ENCODE measurements around the gene AMOT.

Gene AMOT

DNA sequence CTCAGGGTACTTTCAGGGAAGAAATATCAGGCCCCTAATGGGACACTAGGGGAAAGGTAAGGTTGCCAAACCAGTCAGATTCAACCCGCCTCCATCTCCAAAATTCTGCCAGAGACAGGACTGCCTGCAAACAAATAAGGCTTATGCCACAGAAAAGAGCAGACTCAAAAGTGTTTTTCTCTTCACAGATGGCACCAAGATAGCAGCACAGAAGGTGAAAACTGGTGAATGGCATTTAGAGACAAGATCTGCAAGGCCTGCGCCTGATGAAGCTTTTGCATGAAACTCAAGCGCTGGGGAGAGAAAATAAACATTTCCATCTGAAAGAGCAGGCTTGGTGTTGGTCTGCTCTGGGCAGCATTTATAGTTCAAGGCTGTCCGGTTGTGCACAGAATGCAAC is 27.9 kb downstream of the AMOT start:
- no peak overlapping the region for H3K27ac ChIP-seq
- no peak overlapping the region for H3K4me3 ChIP-seq

DNA sequence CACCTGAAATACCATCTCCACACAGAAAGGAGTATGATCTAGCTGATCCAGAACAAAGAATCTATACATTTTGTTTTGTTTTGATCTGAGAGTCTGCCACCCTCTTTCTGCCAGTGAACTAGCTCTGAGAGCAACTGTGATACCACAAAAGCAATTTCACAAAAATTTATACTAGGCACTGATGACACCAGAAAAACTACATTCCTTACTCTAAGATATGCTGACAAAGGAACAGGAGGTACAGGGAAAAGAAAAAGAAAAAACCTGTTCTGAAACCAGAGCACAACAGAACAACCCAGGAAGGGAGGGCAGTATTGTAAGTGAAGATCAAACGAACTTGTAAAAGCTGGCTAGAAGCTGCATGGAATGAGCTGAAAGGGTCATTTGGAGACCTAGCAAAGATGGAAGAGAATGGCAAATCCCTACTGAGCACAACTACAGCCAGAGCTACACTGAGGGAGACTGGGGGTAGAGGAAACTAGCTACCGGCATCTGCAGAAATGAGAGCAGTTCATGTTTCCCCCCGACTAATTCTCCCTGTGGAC is 31.9 kb downstream of the AMOT start:
- Histone ChIP-seq H3K4me3 (no peak overlapping the region), H3K27ac (no peak overlapping the region)

DNA sequence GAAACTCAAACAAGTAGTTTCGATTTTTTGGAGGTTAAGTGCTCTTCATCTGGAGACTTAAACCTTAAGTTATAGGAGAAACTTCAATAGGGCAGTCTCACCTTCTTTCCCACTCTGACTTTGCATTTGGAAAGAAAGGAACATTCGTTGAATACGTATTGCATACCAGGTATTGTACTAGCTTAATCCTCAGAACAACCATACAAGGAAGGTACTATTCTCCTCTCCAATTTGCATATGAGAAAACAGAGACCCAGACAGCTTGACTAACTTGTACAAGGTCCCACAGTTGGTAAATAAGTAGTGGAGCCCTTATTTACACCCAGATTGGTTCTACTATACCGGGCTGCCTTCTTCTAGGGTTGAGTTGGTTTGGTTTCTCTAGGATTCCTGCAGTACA is 32.6 kb downstream of the AMOT start:
- Histone ChIP-seq H3K27ac (no peak overlapping the region), H3K4me3 (no peak overlapping the region)

DNA sequence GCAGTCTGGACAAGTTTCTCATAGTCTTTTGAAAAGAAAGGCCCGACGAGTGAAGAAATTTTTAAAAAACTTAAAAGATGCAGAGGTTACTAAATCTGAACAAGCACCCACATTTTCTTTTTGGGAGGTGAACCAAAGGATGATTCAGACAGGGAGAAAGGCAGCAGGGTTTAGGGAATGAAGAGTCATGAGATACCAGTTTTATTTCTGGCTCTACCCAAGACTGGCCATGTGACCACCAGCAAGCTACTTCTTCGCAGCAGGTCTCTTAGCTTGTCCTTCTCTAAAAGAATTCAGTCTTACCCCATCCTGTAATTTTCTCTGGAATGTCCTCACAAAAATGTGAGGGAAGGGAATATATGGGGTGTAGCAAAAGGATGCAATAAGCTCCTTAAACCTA is 37.6 kb downstream of the AMOT start:
- no peak overlapping the region for H3K4me3 ChIP-seq
- H3K27ac ChIP-seq, result no peak overlapping the region

DNA sequence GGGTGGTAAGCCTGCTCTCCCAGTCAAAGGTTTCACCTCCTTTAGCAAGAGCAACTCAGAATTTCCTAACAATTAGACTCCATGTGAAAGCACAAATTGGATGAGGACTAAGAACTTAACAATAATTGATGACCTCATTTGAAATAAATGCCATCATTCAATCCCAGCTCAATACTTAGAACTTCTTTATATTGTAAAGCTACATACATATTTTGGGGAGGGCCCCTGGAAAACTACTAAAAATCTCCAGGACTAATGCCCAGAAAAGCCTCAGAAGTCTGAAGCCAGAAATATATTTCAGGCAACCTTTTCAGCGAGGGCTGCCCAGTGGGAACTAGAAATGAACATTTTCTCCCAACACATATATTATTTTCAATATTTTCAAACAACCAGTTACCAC is 38.1 kb downstream of the AMOT start:
- no peak overlapping the region for H3K4me3 ChIP-seq
- H3K27ac ChIP-seq, result no peak overlapping the region

DNA sequence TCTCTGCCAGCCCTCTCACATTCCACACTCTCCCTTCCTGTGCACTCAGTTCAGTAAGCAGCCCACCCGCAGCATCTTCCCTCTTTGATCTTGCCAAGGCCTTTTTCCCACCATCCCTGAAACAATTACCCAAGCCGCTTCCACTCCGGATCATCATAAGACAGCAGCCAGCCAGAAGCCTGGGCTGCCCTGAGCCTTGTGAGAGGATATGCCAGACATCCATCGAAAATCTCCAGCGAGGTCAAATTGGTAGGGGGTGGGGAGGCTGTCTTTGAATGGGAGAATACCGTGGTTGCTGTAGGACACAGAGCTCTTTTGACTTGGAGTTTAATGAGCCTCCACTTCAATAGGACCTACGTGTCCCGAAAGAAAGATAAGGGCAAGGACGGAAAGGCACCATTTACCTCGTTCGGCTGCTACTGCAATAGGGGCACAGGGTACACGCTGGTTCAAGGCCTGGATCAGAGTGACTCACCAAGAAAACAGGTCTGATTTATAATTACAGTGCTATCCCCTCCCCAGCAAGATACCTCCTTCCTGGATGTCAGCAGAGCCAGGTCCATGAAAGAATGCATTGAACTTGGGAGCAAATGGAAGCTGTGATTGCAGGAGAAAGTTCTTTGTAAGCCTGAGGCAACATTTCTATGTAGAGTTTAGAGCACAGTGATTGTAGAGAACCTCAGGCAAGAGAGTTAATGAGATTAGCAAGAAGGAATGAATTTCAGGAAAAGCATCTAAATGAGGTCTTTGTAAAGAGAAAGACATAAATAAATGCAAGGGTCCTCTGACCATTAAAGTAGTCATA is 39.5 kb downstream of the AMOT start:
- no peak overlapping the region for H3K27ac ChIP-seq
- no peak overlapping the region for H3K4me3 ChIP-seq

DNA sequence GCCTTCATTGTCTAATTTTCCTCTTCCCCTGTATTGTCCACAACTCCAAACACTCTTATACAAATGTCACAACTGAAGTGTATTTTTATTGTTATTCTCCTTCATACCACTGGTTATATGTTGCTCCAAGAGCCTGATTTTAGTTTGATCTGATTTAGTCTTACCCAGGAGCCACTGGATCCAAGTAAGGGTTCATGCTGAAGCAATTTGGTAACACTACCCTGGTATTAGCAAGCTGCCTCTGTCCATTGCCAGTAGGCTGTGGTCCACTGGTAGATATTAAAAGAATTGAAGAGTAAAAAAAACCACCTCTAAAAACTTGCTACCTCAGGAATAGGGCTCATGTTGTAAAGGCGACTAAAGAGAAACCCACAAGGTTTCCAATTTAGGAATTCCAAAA is 41.2 kb downstream of the AMOT start:
- no peak overlapping the region for H3K4me3 ChIP-seq
- no peak overlapping the region for H3K27ac ChIP-seq

DNA sequence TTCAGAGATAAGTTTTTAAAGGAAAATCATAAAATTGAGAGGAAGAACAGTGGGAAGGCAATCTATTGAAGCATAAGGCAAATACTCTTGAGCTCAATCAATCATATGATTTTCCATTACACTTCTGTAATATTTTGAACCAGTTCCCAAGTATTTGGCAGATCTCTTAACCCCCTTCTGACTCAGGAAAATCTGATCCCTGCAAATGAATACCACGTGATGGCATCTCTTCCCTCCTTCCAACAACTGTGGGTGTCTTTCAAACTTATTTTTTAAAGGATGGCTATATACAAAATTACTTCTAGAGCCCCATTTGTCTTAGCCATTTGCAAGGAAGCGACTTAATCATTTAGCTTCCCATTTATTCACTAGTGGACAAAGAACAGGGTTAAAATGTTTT is 41.9 kb downstream of the AMOT start:
- Histone ChIP-seq H3K27ac (no peak overlapping the region), H3K4me3 (no peak overlapping the region)

DNA sequence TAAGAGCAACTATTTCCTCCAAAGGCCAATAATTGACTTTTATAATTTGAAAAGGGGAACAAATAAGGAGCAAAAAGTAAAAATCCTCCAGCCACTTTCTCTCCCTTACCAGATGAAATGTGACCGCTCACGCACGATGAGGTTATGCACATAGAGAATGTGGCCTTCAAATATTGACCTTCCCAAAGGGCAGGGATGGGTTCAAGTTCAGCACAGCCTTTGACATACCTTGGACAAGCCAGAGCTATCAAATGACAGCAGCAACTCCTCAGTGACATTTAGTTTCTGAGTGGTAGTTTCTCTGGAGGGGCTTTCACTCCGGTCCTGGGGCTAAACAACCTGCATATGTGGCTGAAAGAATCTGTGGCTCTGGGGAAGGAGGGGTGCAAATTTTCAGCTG is 50.7 kb downstream of the AMOT start:
- H3K27ac ChIP-seq, result no peak overlapping the region
- no peak overlapping the region for H3K4me3 ChIP-seq

DNA sequence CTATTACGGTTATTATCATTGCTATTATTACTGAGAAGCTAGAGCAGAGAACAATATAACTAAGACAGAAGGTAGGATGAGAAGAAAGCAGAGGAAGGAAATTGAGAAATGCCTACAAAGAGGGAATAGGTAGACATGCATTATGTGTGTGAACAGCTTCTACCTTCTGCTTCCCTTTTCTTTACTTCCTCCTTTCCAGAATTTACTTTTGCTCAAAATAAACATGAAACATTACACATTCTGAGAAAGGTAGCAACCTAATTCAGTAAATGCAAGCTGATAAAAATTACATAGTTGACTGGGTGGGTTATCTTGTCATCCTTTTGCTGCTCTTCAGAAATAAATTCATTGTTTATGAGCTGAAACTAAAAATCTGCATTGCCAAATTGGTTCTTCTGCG is 54.6 kb downstream of the AMOT start:
- no peak overlapping the region for H3K27ac ChIP-seq
- no peak overlapping the region for H3K4me3 ChIP-seq

DNA sequence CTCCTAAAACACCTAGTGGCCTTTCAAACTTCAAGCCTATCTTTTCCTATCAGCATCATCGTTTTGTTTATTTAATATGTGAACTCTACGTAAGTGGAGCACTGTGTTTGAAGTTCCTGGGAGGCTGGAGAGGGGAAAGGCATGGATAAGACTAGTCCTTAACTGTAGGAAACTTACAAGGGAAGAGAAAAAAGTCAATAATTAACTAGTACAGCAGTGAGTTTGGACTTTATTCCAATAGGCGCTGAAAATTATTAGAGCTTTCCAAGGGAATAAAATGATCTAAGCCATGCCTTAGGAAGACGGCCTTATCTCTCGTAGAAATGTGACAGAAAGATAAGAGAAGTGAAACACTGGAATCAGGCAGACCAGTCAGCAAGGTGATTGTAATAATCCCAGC is 55.3 kb downstream of the AMOT start:
- H3K27ac ChIP-seq, result no peak overlapping the region

DNA sequence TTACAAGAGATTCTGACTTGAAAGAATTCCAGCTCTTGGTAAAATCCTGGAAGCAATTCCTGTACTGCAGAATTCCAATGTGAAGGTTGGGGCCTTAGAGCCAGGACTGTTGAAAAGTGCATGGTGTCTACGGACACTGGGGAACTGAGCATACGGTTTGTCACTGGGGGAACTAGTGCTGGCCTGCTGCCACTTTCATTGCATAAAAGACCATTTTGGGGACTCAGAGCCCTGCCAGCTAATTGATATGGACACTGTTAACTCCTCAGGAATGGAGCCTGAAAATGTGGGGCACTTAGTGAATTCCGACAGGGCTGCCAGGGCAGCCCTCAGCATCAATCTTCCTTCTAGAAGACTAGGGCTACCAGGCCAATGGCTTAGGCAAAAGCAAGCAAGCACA is 55.9 kb downstream of the AMOT start:
- H3K27ac ChIP-seq, result no peak overlapping the region

More for the DNA sequence above, 55.3 kb downstream of the AMOT start:
- no peak overlapping the region for H3K4me3 ChIP-seq

DNA sequence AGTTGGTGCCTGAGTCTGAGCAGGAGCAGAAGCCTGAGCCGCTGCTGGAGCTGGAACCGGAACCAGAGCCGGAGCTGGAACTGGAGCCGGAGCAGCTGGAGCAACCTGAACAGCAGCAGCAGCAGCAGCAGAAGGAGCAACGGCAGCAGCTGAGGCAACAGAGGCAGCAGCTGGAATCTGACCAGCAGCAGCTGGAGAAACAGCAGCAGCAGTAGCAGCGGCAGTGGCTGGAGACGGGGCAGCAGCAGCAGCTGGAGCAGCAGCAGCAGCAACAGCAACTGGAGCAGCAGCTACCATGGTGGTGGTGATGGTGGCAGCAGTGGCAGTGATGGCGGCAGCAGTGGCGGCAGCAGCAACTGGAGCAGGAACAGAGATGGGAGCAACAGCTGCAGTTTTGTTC is 61.5 kb downstream of the AMOT start:
- no peak overlapping the region for H3K4me3 ChIP-seq

More for the DNA sequence above, 55.9 kb downstream of the AMOT start:
- no peak overlapping the region for H3K4me3 ChIP-seq

DNA sequence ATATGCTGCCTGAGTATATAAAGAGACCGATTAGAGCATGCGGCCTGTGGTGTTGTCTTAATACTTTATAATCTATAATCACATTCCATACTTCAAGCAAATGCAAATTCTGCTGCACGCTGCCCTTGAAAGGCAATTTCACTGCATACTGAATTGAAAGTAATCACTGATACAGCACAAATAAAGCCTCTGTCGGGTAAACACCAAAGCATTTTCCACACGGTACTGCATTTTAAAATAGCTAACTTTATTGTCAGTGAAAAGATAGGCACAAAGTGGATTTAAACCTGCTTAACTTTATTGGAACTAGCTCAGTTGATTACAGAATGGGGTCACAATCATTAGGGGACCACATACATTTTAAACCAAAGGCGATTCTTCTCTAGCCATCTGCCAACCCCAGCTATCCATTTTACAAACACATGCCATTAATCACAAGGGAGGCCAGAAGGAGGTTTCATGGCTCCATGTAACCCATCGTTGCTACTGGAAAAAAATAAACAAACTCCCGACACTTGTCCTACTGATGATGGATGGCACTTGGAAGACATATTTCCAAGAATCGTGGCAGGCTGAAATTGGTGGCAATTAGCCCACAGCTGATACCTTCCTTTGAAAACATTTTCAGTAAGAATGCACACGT is 65.9 kb downstream of the AMOT start:
- H3K4me3 ChIP-seq, result no peak overlapping the region
- no peak overlapping the region for H3K27ac ChIP-seq

More for the DNA sequence above, 61.5 kb downstream of the AMOT start:
- H3K27ac ChIP-seq, result no peak overlapping the region

DNA sequence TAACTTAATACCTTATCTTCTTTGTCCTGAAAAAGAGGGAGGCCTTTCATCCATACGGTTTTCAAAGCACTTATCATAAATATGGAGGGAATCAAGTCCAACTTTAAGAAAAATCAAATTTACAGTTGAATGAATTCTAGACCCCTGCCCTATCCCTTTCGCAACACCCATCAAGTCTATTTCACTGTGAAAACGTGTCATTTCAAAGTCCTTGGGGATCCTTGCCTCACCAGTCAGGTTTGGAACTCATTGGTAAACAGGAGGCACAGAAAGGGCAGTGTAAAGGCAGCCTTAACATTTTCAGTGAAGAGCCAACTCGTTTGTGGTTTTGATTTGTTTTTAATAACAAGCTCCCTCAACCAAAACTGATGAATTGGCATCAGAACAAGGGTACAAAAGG is 66.5 kb downstream of the AMOT start:
- Histone ChIP-seq H3K27ac (no peak overlapping the region), H3K4me3 (no peak overlapping the region)

DNA sequence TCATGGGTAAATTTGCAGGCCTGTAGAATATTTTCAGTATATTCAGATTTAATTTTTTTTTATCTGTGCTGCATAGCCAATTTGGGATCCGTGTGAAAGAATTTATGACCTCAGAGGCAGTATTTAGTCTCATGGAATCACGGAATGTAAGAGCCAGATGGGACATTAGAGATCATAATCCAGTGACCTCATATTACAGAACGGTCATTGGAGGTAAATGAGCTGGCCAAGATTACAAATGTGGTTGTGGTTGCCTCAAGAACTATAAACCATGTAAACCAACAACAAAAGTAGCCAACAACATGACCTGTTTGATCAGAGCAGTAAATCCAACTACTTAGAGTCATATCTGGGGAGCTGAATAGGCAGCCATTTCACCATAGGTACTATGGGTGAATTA is 71.6 kb downstream of the AMOT start:
- H3K27ac ChIP-seq, result no peak overlapping the region

DNA sequence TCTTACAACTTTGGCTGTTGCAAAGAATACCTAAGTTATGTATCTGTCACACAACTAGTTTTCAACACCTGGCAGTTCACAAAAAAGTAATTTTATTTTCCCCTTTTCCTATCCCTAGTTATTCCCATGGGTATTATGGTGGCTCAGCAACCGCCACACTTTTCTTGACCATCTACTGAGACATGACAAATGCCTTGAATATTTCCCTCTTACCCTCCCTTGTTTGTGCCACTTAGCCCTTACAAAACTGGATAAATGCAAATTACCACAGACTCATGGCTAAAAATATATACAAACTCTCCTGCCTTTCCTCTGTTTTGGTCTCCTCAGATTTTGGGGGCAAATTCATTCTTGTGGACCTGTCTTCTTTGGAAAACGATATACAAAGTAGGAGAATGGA is 72.1 kb downstream of the AMOT start:
- H3K4me3 ChIP-seq, result no peak overlapping the region
- no peak overlapping the region for H3K27ac ChIP-seq

More for the DNA sequence above, 71.6 kb downstream of the AMOT start:
- no peak overlapping the region for H3K4me3 ChIP-seq

DNA sequence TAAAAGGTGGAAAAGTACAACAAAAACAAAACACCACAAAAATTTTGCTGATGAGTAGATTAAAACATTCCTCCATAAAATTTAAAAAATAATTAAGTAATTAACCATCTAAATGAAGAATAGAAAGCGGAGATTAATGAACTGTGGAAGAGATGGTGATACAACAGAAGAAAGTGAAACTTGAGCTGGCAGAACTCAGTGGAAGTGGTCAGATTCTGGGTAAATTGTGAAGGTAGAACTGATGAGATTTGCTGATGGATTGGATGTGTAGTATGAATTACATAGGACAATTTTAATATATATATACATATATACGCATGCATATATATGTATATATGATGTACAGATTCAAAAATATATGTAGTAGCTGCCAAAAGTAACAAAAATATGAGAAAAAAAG is 73.9 kb downstream of the AMOT start:
- Histone ChIP-seq H3K4me3 (no peak overlapping the region), H3K27ac (no peak overlapping the region)

DNA sequence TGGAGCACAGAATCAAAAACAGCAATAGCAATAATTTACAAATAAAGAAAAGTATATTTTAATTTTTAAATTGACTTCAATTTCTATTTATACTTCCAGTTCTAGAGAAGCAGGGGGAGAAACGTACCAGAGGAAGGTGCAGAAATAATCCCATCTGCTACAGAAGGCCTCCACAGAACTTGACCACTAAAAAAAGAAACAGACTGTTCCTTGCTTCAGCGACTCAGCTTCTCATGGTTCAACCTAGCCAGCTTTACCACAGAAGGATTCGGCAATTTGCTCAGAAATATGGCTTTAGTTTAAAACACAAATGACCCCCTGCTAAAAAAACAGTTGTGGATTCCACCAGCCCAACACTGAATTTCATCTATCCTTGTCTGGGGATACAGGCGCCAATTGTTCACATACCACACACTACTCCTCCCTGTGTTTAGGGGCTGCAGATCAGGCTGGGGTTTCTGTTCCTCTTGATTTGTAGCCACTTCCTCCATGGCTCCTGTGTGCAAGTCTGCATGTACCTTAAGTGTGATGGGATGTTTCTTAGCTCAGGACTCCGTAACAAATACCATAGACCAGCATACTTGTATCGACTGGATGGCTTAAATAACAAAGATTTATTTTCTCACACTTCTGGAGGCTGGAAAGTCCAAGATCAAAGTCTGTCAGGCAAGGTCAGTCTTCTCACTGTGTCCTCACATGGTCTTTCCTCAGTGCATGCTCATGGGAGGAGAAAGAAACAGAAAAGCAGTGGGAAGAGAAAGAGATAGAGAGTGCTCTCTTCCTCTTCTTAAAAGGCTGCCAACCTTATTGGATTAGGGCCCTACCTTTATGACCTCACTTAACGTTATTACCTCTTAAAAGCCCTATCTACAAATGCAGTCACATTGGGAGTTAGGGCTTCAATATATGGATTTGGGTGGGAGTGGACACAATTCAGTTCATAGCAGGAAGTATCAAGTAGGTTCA is 79.1 kb downstream of the AMOT start:
- no peak overlapping the region for H3K27ac ChIP-seq
- no peak overlapping the region for H3K4me3 ChIP-seq

DNA sequence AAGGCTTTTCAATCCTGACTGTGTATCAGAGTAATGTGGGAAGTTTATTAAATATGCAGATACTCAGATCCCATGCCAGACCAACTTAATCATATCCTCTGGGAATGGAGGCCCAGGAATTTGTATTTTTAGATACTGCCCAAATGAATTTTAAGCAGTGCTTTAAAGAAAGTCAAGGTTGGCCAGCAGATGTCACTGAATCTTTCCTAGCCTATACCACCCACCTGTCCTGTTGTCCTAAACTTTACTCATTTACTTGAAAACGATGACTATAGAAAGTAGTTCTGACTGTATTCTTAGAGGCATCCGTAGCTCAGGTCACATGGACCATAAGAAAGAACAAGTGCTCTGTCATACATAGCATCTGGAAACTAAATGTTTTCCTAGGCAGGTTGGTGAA is 79.9 kb downstream of the AMOT start:
- H3K4me3 ChIP-seq, result no peak overlapping the region
- H3K27ac ChIP-seq, result no peak overlapping the region
